ENCODE results near the gene STX16.
A peak's percentile ranks its signal among the peaks of the same experiment; 100 is the strongest.

The STX16 gene

GRCh38 chr20:58650776-58651558, at the start of gene STX16:
Gene STX16, plus strand, starts transcription at chr20:58651283. Its CDS starts 724 bp downstream, at chr20:58652007.
- DNase-seq (ENCODE audit: low read depth), result peak; percentile 78

- DNase-seq (ENCODE audit: low read depth), result no peak
Measured at GRCh38 chr20:58602124-58602523, 49.0 kb upstream of the STX16 start.

GRCh38 chr20:58603721-58604120, 47.4 kb upstream of the STX16 start:
- DNase-seq (ENCODE audit: low read depth), result no peak

GRCh38 chr20:58604128-58604881, 46.8 kb upstream of the STX16 start:
- no peak for DNase-seq (ENCODE audit: low read depth)

GRCh38 chr20:58605292-58606065, 45.6 kb upstream of the STX16 start:
- DNase-seq (ENCODE audit: low read depth), result no peak

- DNase-seq (ENCODE audit: low read depth), result no peak
Measured at GRCh38 chr20:58606184-58606583, 44.9 kb upstream of the STX16 start.

- DNase-seq (ENCODE audit: low read depth), result no peak
Measured at GRCh38 chr20:58608096-58608840, 42.8 kb upstream of the STX16 start.

- DNase-seq (ENCODE audit: low read depth), result no peak
Measured at GRCh38 chr20:58609026-58609425, 42.1 kb upstream of the STX16 start.

- no peak for DNase-seq (ENCODE audit: low read depth)
Measured at GRCh38 chr20:58610071-58610800, 40.8 kb upstream of the STX16 start.

GRCh38 chr20:58610811-58611210, 40.3 kb upstream of the STX16 start:
- no peak for DNase-seq (ENCODE audit: low read depth)

GRCh38 chr20:58611236-58612030, 39.6 kb upstream of the STX16 start:
- no peak for DNase-seq (ENCODE audit: low read depth)

GRCh38 chr20:58612121-58612691, 38.9 kb upstream of the STX16 start:
- DNase-seq (ENCODE audit: low read depth), result no peak

GRCh38 chr20:58613061-58613854, 37.8 kb upstream of the STX16 start:
- DNase-seq (ENCODE audit: low read depth), result no peak

- no peak for DNase-seq (ENCODE audit: low read depth)
Measured at GRCh38 chr20:58614366-58614765, 36.7 kb upstream of the STX16 start.

- no peak for DNase-seq (ENCODE audit: low read depth)
Measured at GRCh38 chr20:58614984-58615760, 35.9 kb upstream of the STX16 start.

GRCh38 chr20:58616411-58616810, 34.7 kb upstream of the STX16 start:
- no peak for DNase-seq (ENCODE audit: low read depth)

- DNase-seq (ENCODE audit: low read depth), result no peak
Measured at GRCh38 chr20:58617158-58617557, 33.9 kb upstream of the STX16 start.

- no peak for DNase-seq (ENCODE audit: low read depth)
Measured at GRCh38 chr20:58618351-58619076, 32.6 kb upstream of the STX16 start.

All from activated gamma-delta T cell treated with anti-CD3 and anti-CD28 coated beads, Interleukin-2, amount 50 U/mL, for 16 hours (primary cell).